Activated CD4-positive, alpha-beta memory T cell treated with anti-CD3 and anti-CD28 coated beads, Interleukin-2, amount 10 ng/mL, durations not matched to agents 7 days and 5 days (primary cell): ENCODE data around the gene DGKD. TPM values are rescaled to one million over a fixed set of nuclear protein-coding genes. Genes with fewer than 3 reads are reported as not detected.

Source experiments
- CTCF ChIA-PET: fragments of 350-600 bp; sonication (Branson Sonifier 250); formaldehyde crosslinking; loops from one replicate; lab custom pipeline; 2021; ENCODE audit warnings: antibody characterized with exemption, inconsistent platforms; lab: Charles Lee
- POLR2A ChIA-PET: fragments of 350-600 bp; sonication (Branson Sonifier 250); formaldehyde crosslinking; loops from one replicate; lab custom pipeline; 2021; ENCODE audit warnings: antibody characterized with exemption; lab: Charles Lee
- DNase-seq: peaks from one replicate; pipeline ENCODE4 v3.0.0-alpha.2; 2020
- H3K27ac Mint-ChIP-seq: one replicate; pipeline ENCODE4 v1.8.0; 2021; ENCODE audit warnings: mild to moderate bottlenecking, mixed read lengths
- H3K27me3 Mint-ChIP-seq: one replicate; pipeline ENCODE4 v1.8.0; 2021; ENCODE audit warnings: mixed read lengths
- H3K36me3 Mint-ChIP-seq: one replicate; pipeline ENCODE4 v1.8.0; 2021; ENCODE audit warnings: low read depth, mixed read lengths
- H3K4me1 Mint-ChIP-seq: one replicate; pipeline ENCODE4 v1.8.0; 2021; ENCODE audit warnings: mixed read lengths
- H3K4me3 Mint-ChIP-seq: one replicate; pipeline ENCODE4 v1.8.0; 2021; ENCODE audit warnings: mild to moderate bottlenecking, mixed read lengths
- H3K9me3 Mint-ChIP-seq: one replicate; pipeline ENCODE4 v1.8.0; 2021; ENCODE audit warnings: mixed read lengths
- total RNA-seq, 2 experiments: library from RNA; stranded (reverse); gene quantifications; one replicate each; pipeline ENCODE4 v1.2.3, GENCODE V29; 2021

Gene DGKD
- total RNA-seq, 2 experiments from 2014 or later, result 77.8 to 78.3 TPM

- H3K4me1 Mint-ChIP-seq, result peaks cover 8% of the 10 kb centered on the region
- no peaks in the 10 kb centered on the region for H3K27me3 Mint-ChIP-seq
- H3K36me3 Mint-ChIP-seq, result peaks cover 55% of the 10 kb centered on the region
- no peaks in the 10 kb centered on the region for H3K9me3 Mint-ChIP-seq
- POLR2A ChIA-PET, result no interaction called here
- no peak overlapping the region for H3K4me3 Mint-ChIP-seq
- CTCF ChIA-PET, result interaction anchor here (0.6 to 11.6 kb wide), 3 partner anchors 21 to 409 kb away, joined by 3 to 295 read pairs (median 4); no protein-coding TSS in a partner anchor
- no peak for DNase-seq
- H3K27ac Mint-ChIP-seq, result no peak overlapping the region
Measured at GRCh38 chr2:233447506-233448219, 93.4 kb downstream of the DGKD start.

GRCh38 chr2:233448220-233448559 is 93.9 kb downstream of the DGKD start:
- Mint-ChIP-seq H3K4me3 (no peak overlapping the region), H3K27me3 (no peaks in the 10 kb centered on the region), H3K4me1 (peaks cover 6% of the 10 kb centered on the region), H3K9me3 (no peaks in the 10 kb centered on the region), H3K36me3 (peaks cover 54% of the 10 kb centered on the region), H3K27ac (no peak overlapping the region)
- CTCF ChIA-PET, result interaction anchor here (1.3 to 11.6 kb wide), 2 partner anchors 22 to 45 kb away, joined by 3 to 295 read pairs; no protein-coding TSS in a partner anchor
- POLR2A ChIA-PET, result no interaction called here
- no peak for DNase-seq

- Mint-ChIP-seq H3K27me3 (no peaks in the 10 kb centered on the region), H3K4me1 (peaks cover 2% of the 10 kb centered on the region), H3K36me3 (peaks cover 54% of the 10 kb centered on the region), H3K4me3 (no peak overlapping the region), H3K27ac (no peak overlapping the region), H3K9me3 (no peaks in the 10 kb centered on the region)
- CTCF ChIA-PET, result interaction anchor here (1.3 to 11.6 kb wide), 2 partner anchors 22 to 45 kb away, joined by 3 to 295 read pairs; no protein-coding TSS in a partner anchor
- DNase-seq, result no peak
- POLR2A ChIA-PET, result no interaction called here
Measured at GRCh38 chr2:233448575-233448974, 94.3 kb downstream of the DGKD start.

- Mint-ChIP-seq H3K9me3 (no peaks in the 10 kb centered on the region), H3K4me3 (no peak overlapping the region), H3K4me1 (peaks cover 2% of the 10 kb centered on the region), H3K36me3 (peaks cover 48% of the 10 kb centered on the region), H3K27ac (no peak overlapping the region), H3K27me3 (no peaks in the 10 kb centered on the region)
- CTCF ChIA-PET, result interaction anchor here (11.6 kb wide), 1 partner anchor 46 kb away, joined by 295 read pairs; no protein-coding TSS in a partner anchor
- POLR2A ChIA-PET, result no interaction called here
- no peak for DNase-seq
Measured at GRCh38 chr2:233449081-233449901, 95.0 kb downstream of the DGKD start.

GRCh38 chr2:233449921-233450863 is 95.9 kb downstream of the DGKD start:
- Mint-ChIP-seq H3K36me3 (peaks cover 47% of the 10 kb centered on the region), H3K4me1 (peaks cover 2% of the 10 kb centered on the region), H3K4me3 (no peak overlapping the region), H3K27me3 (no peaks in the 10 kb centered on the region), H3K27ac (no peak overlapping the region), H3K9me3 (no peaks in the 10 kb centered on the region)
- DNase-seq, result no peak
- CTCF ChIA-PET, result no interaction called here
- POLR2A ChIA-PET, result no interaction called here

- DNase-seq, result no peak
- Mint-ChIP-seq H3K4me3 (no peak overlapping the region), H3K4me1 (peaks cover 4% of the 10 kb centered on the region), H3K9me3 (no peaks in the 10 kb centered on the region), H3K27ac (no peak overlapping the region), H3K36me3 (peaks cover 51% of the 10 kb centered on the region), H3K27me3 (no peaks in the 10 kb centered on the region)
- ChIA-PET CTCF (no interaction called here), POLR2A (no interaction called here)
Measured at GRCh38 chr2:233450864-233451575, 96.7 kb downstream of the DGKD start.

- POLR2A ChIA-PET, result no interaction called here
- CTCF ChIA-PET, result no interaction called here
- Mint-ChIP-seq H3K27ac (no peak overlapping the region), H3K4me1 (peaks cover 6% of the 10 kb centered on the region), H3K27me3 (no peaks in the 10 kb centered on the region), H3K4me3 (no peak overlapping the region), H3K36me3 (peaks cover 49% of the 10 kb centered on the region), H3K9me3 (no peaks in the 10 kb centered on the region)
- no peak for DNase-seq
Measured at GRCh38 chr2:233451950-233452349, 97.7 kb downstream of the DGKD start.

GRCh38 chr2:233453111-233453915 is 99.0 kb downstream of the DGKD start:
- H3K27me3 Mint-ChIP-seq, result no peaks in the 10 kb centered on the region
- no peak overlapping the region for H3K4me3 Mint-ChIP-seq
- ChIA-PET CTCF (no interaction called here), POLR2A (no interaction called here)
- no peak for DNase-seq
- H3K36me3 Mint-ChIP-seq, result peaks cover 58% of the 10 kb centered on the region
- H3K9me3 Mint-ChIP-seq, result no peaks in the 10 kb centered on the region
- no peak overlapping the region for H3K27ac Mint-ChIP-seq
- H3K4me1 Mint-ChIP-seq, result peaks cover 5% of the 10 kb centered on the region

- H3K27ac Mint-ChIP-seq, result no peak overlapping the region
- H3K4me3 Mint-ChIP-seq, result no peak overlapping the region
- no peak for DNase-seq
- H3K27me3 Mint-ChIP-seq, result no peaks in the 10 kb centered on the region
- ChIA-PET CTCF (no interaction called here), POLR2A (no interaction called here)
- H3K9me3 Mint-ChIP-seq, result no peaks in the 10 kb centered on the region
- H3K36me3 Mint-ChIP-seq, result peaks cover 54% of the 10 kb centered on the region
- peaks cover 4% of the 10 kb centered on the region for H3K4me1 Mint-ChIP-seq
Measured at GRCh38 chr2:233453916-233454315, 99.6 kb downstream of the DGKD start.

- Mint-ChIP-seq H3K9me3 (no peaks in the 10 kb centered on the region), H3K27me3 (no peaks in the 10 kb centered on the region), H3K4me1 (peaks cover 4% of the 10 kb centered on the region), H3K27ac (no peak overlapping the region), H3K36me3 (peaks cover 46% of the 10 kb centered on the region), H3K4me3 (no peak overlapping the region)
- DNase-seq, result no peak
- ChIA-PET POLR2A (no interaction called here), CTCF (no interaction called here)
Measured at GRCh38 chr2:233455006-233455405, 100.7 kb downstream of the DGKD start.

- DNase-seq, result no peak
- Mint-ChIP-seq H3K36me3 (peaks cover 46% of the 10 kb centered on the region), H3K27ac (no peak overlapping the region), H3K9me3 (no peaks in the 10 kb centered on the region), H3K4me1 (peaks cover 4% of the 10 kb centered on the region), H3K4me3 (no peak overlapping the region), H3K27me3 (no peaks in the 10 kb centered on the region)
- POLR2A ChIA-PET, result no interaction called here
- CTCF ChIA-PET, result interaction anchor here (1.7 kb wide), 1 partner anchor 51 kb away, joined by 6 read pairs; no protein-coding TSS in a partner anchor
Measured at GRCh38 chr2:233455491-233455890, 101.2 kb downstream of the DGKD start.
